Sigmoid colon (tissue), 7 donors: Measurements from ENCODE around the gene SDK1. TPM values are rescaled to one million over a fixed set of nuclear protein-coding genes. Genes with fewer than 3 reads are reported as not detected.

ENCODE experiments used
- DNase-seq: peaks from one replicate; pipeline ENCODE4 v3.0.0-alpha.2; 2019
- H3K27ac ChIP-seq, 4 donors: fragments of 200-600 bp; sonication (generic); one replicate each; pipeline ENCODE4 v1.5.1; 2016 to 2019; ENCODE audit warnings: mild to moderate bottlenecking in 1 of 4
- H3K27me3 ChIP-seq, 3 donors: fragments of 200-600 bp; sonication (generic); one replicate each; pipeline ENCODE4 v1.5.1; 2019; ENCODE audit warnings: mild to moderate bottlenecking in 1 of 3
- H3K36me3 ChIP-seq, 4 donors: fragments of 200-600 bp; sonication (generic); one replicate each; pipeline ENCODE4 v1.5.1; 2016 to 2019
- H3K4me1 ChIP-seq, 4 donors: fragments of 200-600 bp; sonication (generic); one replicate each; pipeline ENCODE4 v1.5.1; 2017 to 2019
- H3K4me3 ChIP-seq, 4 donors: fragments of 200-600 bp; sonication (generic); one replicate each; pipeline ENCODE4 v1.5.1; 2017 to 2019; ENCODE audit warnings: mild to moderate bottlenecking in 2 of 4, moderate library complexity in 1 of 4
- H3K9me3 ChIP-seq, 4 donors: fragments of 200-600 bp in 3 of 4; sonication (generic) in 3 of 4; one replicate each; pipeline versions ENCODE4 v1.5.1 to v1.6.1; 2013 to 2019
- CTCF ChIP-seq, 4 experiments: fragments of 450-650 bp in 3 of 4; fragments of 200-600 bp in 1 of 4; IDR thresholded peaks; one replicate each; pipeline ENCODE4 v1.5.1; 2016 to 2019; ENCODE audit warnings: antibody characterized with exemption in 4 of 4, mild to moderate bottlenecking in 3 of 4, moderate library complexity in 2 of 4
- EP300 ChIP-seq, 4 donors: sonication (generic); formaldehyde crosslinking; IDR thresholded peaks; one replicate each; pipeline ENCODE4 v1.6.1; 2017; ENCODE audit warnings: antibody characterized with exemption in 4 of 4
- POLR2A ChIP-seq, 2 donors: fragments of 450-650 bp; IDR thresholded peaks; one replicate each; pipeline ENCODE4 v1.6.1; 2016; ENCODE audit warnings: antibody characterized with exemption in 2 of 2, mild to moderate bottlenecking in 2 of 2, moderate library complexity in 2 of 2
- POLR2AphosphoS5 ChIP-seq, 4 donors: sonication (generic); formaldehyde crosslinking; IDR thresholded peaks; one replicate each; pipeline ENCODE4 v1.6.1; 2017; ENCODE audit warnings: antibody characterized with exemption in 4 of 4
- WGBS, 2 donors: extraction: QIAGEN DNeasy Blood & Tissue Kit; methylation state at CpG; one replicate each; pipeline ENCODE4 v1.1.7; 2013; 5-methylcytosine and 5-hydroxymethylcytosine counted together
- intact Hi-C: fragments of 100-400 bp; cut with DNase I; formaldehyde crosslinking; loops from one replicate; pipeline ENCODE4 v1.15.1; 2023
- polyA plus RNA-seq, 3 donors: library from polyadenylated mRNA; stranded (reverse); fragments of 200-250 nt; gene quantifications; one replicate each; pipeline ENCODE4 v1.2.3, GENCODE V29; 2013
- total RNA-seq, 4 donors: library from RNA; depleted of rRNA; stranded (reverse); fragments of >200 nt; gene quantifications; one replicate each; pipeline ENCODE4 v1.1.0, GENCODE V29; 2016
- donor health status: healthy with polysubstance abuse.
- donor health status: Bipolar disorder and iron deficiency.
- donor health status: healthy.

The SDK1 gene
- total and polyA plus RNA-seq, 7 donors, result under 0.01 to 23.0 (median 10.0) TPM; not detected in 1

- no peaks in the 10 kb centered on the region for H3K9me3 ChIP-seq
- intact Hi-C loops, result no loop called here
- H3K4me3 ChIP-seq, result no peak overlapping the region
- TF ChIP-seq POLR2AphosphoS5 (IDR thresholded peaks at IDR 0.05) (no peak), POLR2A (IDR thresholded peaks at IDR 0.05) (no peak), EP300 (IDR thresholded peaks at IDR 0.05) (no peak), CTCF (IDR thresholded peaks at IDR 0.05) (no peak)
- no peak for DNase-seq
- H3K27ac ChIP-seq, result no peak overlapping the region
- no peaks in the 10 kb centered on the region for H3K27me3 ChIP-seq
- H3K4me1 ChIP-seq, result peaks cover 0 to 4% (median 0%) of the 10 kb centered on the region in 4 donors
- WGBS, 2 donors, result 36 to 53% methylated on average over 9 of the region's 9 CpGs
- no peaks in the 10 kb centered on the region for H3K36me3 ChIP-seq
Observed at GRCh38 chr7:3264693-3265339, 36.2 kb upstream of the SDK1 start.

GRCh38 chr7:3265388-3265787, 35.7 kb upstream of the SDK1 start:
- H3K4me3 ChIP-seq, result no peak overlapping the region
- peaks cover 0 to 4% (median 0%) of the 10 kb centered on the region in 4 donors for H3K4me1 ChIP-seq
- TF ChIP-seq POLR2A (IDR thresholded peaks at IDR 0.05), result no peak
- TF ChIP-seq CTCF (IDR thresholded peaks at IDR 0.05), result no peak
- TF ChIP-seq POLR2AphosphoS5 (IDR thresholded peaks at IDR 0.05), result no peak
- no peak for TF ChIP-seq EP300 (IDR thresholded peaks at IDR 0.05)
- no peak for DNase-seq
- intact Hi-C loops, result no loop called here
- 90 to 94% methylated on average over 8 of the region's 8 CpGs for WGBS, 2 donors
- H3K27me3 ChIP-seq, result no peaks in the 10 kb centered on the region
- H3K27ac ChIP-seq, result no peak overlapping the region
- H3K36me3 ChIP-seq, result no peaks in the 10 kb centered on the region
- no peaks in the 10 kb centered on the region for H3K9me3 ChIP-seq

GRCh38 chr7:3266240-3266639, 34.8 kb upstream of the SDK1 start:
- 55 to 70% methylated on average over 4 of the region's 4 CpGs for WGBS, 2 donors
- no peak overlapping the region for H3K4me3 ChIP-seq
- no peaks in the 10 kb centered on the region for H3K4me1 ChIP-seq

GRCh38 chr7:3267966-3268690, 32.9 kb upstream of the SDK1 start:
- H3K4me1 ChIP-seq, result no peaks in the 10 kb centered on the region
- no peaks in the 10 kb centered on the region for H3K9me3 ChIP-seq
- H3K36me3 ChIP-seq, result no peaks in the 10 kb centered on the region
- intact Hi-C loops, result no loop called here
- no peaks in the 10 kb centered on the region for H3K27me3 ChIP-seq
- 58 to 61% methylated on average over 9 of the region's 9 CpGs for WGBS, 2 donors
- H3K27ac ChIP-seq, result peak overlapping the region in 1 of 4 donors; percentile 25
- TF ChIP-seq EP300 (IDR thresholded peaks at IDR 0.05) (no peak), CTCF (IDR thresholded peaks at IDR 0.05) (no peak), POLR2A (IDR thresholded peaks at IDR 0.05) (no peak), POLR2AphosphoS5 (IDR thresholded peaks at IDR 0.05) (no peak)
- no peak for DNase-seq
- no peak overlapping the region for H3K4me3 ChIP-seq

More at GRCh38 chr7:3266240-3266639, 34.8 kb upstream of the SDK1 start:
- intact Hi-C loops, result no loop called here
- no peaks in the 10 kb centered on the region for H3K27me3 ChIP-seq
- TF ChIP-seq EP300 (IDR thresholded peaks at IDR 0.05), result no peak
- H3K27ac ChIP-seq, result no peak overlapping the region
- no peaks in the 10 kb centered on the region for H3K9me3 ChIP-seq
- DNase-seq, result no peak
- H3K36me3 ChIP-seq, result no peaks in the 10 kb centered on the region

GRCh38 chr7:3270362-3270761, 30.7 kb upstream of the SDK1 start:
- Histone ChIP-seq H3K27me3 (no peaks in the 10 kb centered on the region), H3K36me3 (no peaks in the 10 kb centered on the region), H3K4me1 (no peaks in the 10 kb centered on the region), H3K27ac (no peak overlapping the region), H3K4me3 (no peak overlapping the region), H3K9me3 (no peaks in the 10 kb centered on the region)
- DNase-seq, result no peak
- intact Hi-C loops, result no loop called here
- TF ChIP-seq CTCF (IDR thresholded peaks at IDR 0.05) (no peak), POLR2A (IDR thresholded peaks at IDR 0.05) (no peak), EP300 (IDR thresholded peaks at IDR 0.05) (no peak), POLR2AphosphoS5 (IDR thresholded peaks at IDR 0.05) (no peak)
